SU-DHL-6 (cell line): ENCODE measurements around the gene SLC12A2.

ENCODE experiments used
- EZH2phosphoT487 ChIP-seq: fragments of 200-600 bp; sonication (generic), shearing (Covaris generic); conservative IDR thresholded peaks from 2 replicates; pipeline ENCODE4 v1.6.1; 2018; ENCODE audit warnings: mild to moderate bottlenecking, antibody characterized with exemption, low read length, moderate library complexity, mixed read lengths
- TF ChIP-seq, protein P1 (sequence below): fragments of 200-600 bp; sonication (generic); IDR thresholded peaks from one replicate; pipeline ENCODE4 v1.5.1; 2017; ENCODE audit warnings: antibody characterized with exemption, mild to moderate bottlenecking, low read length, moderate library complexity; ENCODE audit not compliant: insufficient read depth, poor library complexity, severe bottlenecking

DNA sequence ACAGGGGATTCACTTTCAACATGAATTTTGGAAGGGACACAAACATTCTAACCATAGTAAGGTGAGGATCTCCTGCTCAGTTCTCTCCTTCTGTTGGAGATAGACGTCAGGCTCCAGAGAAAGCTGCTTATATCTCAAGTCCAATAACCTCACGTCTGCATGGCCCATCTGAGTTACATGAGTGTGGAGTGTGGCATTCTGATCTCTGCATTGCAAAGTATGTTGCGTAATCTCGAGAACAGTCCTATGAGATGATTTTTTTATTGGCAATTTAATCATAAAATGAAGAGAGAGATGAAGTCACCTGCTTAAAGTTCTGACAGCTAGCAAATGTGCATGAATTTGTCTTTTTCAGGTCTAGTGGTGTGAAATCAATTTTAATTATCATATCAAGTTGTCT, 118.8 kb downstream of the SLC12A2 start:
- TF ChIP-seq, protein P1, sequence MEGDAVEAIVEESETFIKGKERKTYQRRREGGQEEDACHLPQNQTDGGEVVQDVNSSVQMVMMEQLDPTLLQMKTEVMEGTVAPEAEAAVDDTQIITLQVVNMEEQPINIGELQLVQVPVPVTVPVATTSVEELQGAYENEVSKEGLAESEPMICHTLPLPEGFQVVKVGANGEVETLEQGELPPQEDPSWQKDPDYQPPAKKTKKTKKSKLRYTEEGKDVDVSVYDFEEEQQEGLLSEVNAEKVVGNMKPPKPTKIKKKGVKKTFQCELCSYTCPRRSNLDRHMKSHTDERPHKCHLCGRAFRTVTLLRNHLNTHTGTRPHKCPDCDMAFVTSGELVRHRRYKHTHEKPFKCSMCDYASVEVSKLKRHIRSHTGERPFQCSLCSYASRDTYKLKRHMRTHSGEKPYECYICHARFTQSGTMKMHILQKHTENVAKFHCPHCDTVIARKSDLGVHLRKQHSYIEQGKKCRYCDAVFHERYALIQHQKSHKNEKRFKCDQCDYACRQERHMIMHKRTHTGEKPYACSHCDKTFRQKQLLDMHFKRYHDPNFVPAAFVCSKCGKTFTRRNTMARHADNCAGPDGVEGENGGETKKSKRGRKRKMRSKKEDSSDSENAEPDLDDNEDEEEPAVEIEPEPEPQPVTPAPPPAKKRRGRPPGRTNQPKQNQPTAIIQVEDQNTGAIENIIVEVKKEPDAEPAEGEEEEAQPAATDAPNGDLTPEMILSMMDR = no peak
- TF ChIP-seq EZH2phosphoT487 = no peak
